Peyer's patch (tissue), 4 donors: ENCODE measurements around the gene KIAA0040. TPM values are rescaled to one million over a fixed set of nuclear protein-coding genes. Genes with fewer than 3 reads are reported as not detected.

ENCODE experiments used
- DNase-seq, 3 donors: peaks; one replicate each; pipeline ENCODE4 v3.0.0-alpha.2; 2017 to 2019
- H3K27ac ChIP-seq, 4 donors: fragments of 200-600 bp; sonication (generic); one replicate each; pipeline ENCODE4 v1.5.1; 2016 to 2019
- H3K27me3 ChIP-seq, 2 donors: fragments of 200-600 bp; sonication (generic); one replicate each; pipeline ENCODE4 v1.5.1; 2019
- H3K36me3 ChIP-seq, 3 donors: fragments of 200-600 bp; sonication (generic); one replicate each; pipeline ENCODE4 v1.5.1; 2016 to 2019
- H3K4me1 ChIP-seq, 4 donors: fragments of 200-600 bp; sonication (generic); one replicate each; pipeline ENCODE4 v1.5.1; 2016 to 2019
- H3K4me3 ChIP-seq, 4 donors: fragments of 200-600 bp; sonication (generic); 1 replicate in 3 of 4; 2 replicates in 1 of 4; pipeline ENCODE4 v1.5.1; 2016 to 2019; ENCODE audit warnings: mild to moderate bottlenecking in 1 of 4
- H3K9me3 ChIP-seq, 4 donors: fragments of 200-600 bp; sonication (generic); one replicate each; pipeline ENCODE4 v1.5.1; 2016 to 2019; ENCODE audit warnings: mild to moderate bottlenecking in 1 of 4
- CTCF ChIP-seq, 6 experiments: fragments of 450-650 bp in 4 of 6; fragments of 200-600 bp in 2 of 6; sonication (generic) in 1 of 6; IDR thresholded peaks; one replicate each; pipeline ENCODE4 v1.5.1; 2017 to 2019; ENCODE audit warnings: antibody characterized with exemption in 6 of 6, mild to moderate bottlenecking in 3 of 6, moderate library complexity in 1 of 6
- POLR2A ChIP-seq, 2 donors: fragments of 450-650 bp; IDR thresholded peaks; one replicate each; pipeline ENCODE4 v1.5.1; 2017; ENCODE audit warnings: antibody characterized with exemption in 2 of 2, mild to moderate bottlenecking in 2 of 2, moderate library complexity in 2 of 2
- total RNA-seq, 4 donors: library from RNA; depleted of rRNA; stranded (reverse); fragments of >200 nt; gene quantifications; one replicate each; pipeline ENCODE4 v1.1.0, GENCODE V29; 2016

KIAA0040 gene
- total RNA-seq, 4 donors from 2014 or later, result 9.7 to 52.8 (median 10.3) TPM

GRCh38 chr1:175222296-175222938 is 29.8 kb upstream of the KIAA0040 start:
- DNase-seq, result no peak
- TF ChIP-seq CTCF (IDR thresholded peaks at IDR 0.05) (no peak), POLR2A (IDR thresholded peaks at IDR 0.05) (no peak)
- Histone ChIP-seq H3K36me3 (no peaks in the 10 kb centered on the region), H3K9me3 (no peaks in the 10 kb centered on the region), H3K27ac (no peak overlapping the region), H3K27me3 (no peaks in the 10 kb centered on the region), H3K4me1 (peaks cover 0 to 7% (median 0%) of the 10 kb centered on the region in 4 donors), H3K4me3 (no peak overlapping the region)

GRCh38 chr1:175221557-175222175 is 29.1 kb upstream of the KIAA0040 start:
- no peaks in the 10 kb centered on the region for H3K36me3 ChIP-seq
- H3K4me1 ChIP-seq, result peaks cover 0 to 7% (median 0%) of the 10 kb centered on the region in 4 donors
- no peaks in the 10 kb centered on the region for H3K27me3 ChIP-seq
- H3K9me3 ChIP-seq, result no peaks in the 10 kb centered on the region
- TF ChIP-seq CTCF (IDR thresholded peaks at IDR 0.05) (peak in 4 of 6 experiments; percentile 8 to 51 (median 46)), POLR2A (IDR thresholded peaks at IDR 0.05) (no peak)
- peak overlapping the region in 1 of 4 donors; percentile 28 for H3K27ac ChIP-seq
- DNase-seq, result no peak
- H3K4me3 ChIP-seq, result no peak overlapping the region

- H3K36me3 ChIP-seq, result no peaks in the 10 kb centered on the region
- peaks cover 0 to 7% (median 0%) of the 10 kb centered on the region in 4 donors for H3K4me1 ChIP-seq
- TF ChIP-seq POLR2A (IDR thresholded peaks at IDR 0.05), result no peak
- DNase-seq, result no peak
- no peak overlapping the region for H3K4me3 ChIP-seq
- H3K9me3 ChIP-seq, result no peaks in the 10 kb centered on the region
- H3K27me3 ChIP-seq, result no peaks in the 10 kb centered on the region
- peak overlapping the region in 1 of 4 donors; percentile 28 for H3K27ac ChIP-seq
Measured at GRCh38 chr1:175220853-175221556, 28.4 kb upstream of the KIAA0040 start.

GRCh38 chr1:175219774-175220173 is 27.2 kb upstream of the KIAA0040 start:
- Histone ChIP-seq H3K4me3 (no peak overlapping the region), H3K4me1 (peaks cover 0 to 7% (median 0%) of the 10 kb centered on the region in 4 donors), H3K36me3 (no peaks in the 10 kb centered on the region), H3K9me3 (no peaks in the 10 kb centered on the region), H3K27ac (no peak overlapping the region), H3K27me3 (no peaks in the 10 kb centered on the region)
- no peak for DNase-seq
- TF ChIP-seq CTCF (IDR thresholded peaks at IDR 0.05) (no peak), POLR2A (IDR thresholded peaks at IDR 0.05) (no peak)

GRCh38 chr1:175218786-175219434 is 26.3 kb upstream of the KIAA0040 start:
- no peak for TF ChIP-seq POLR2A (IDR thresholded peaks at IDR 0.05)
- no peak for TF ChIP-seq CTCF (IDR thresholded peaks at IDR 0.05)
- DNase-seq, result peak in 1 of 3 donors; percentile 61
- peaks cover 0 to 7% (median 0%) of the 10 kb centered on the region in 4 donors for H3K4me1 ChIP-seq
- H3K27ac ChIP-seq, result no peak overlapping the region
- H3K27me3 ChIP-seq, result no peaks in the 10 kb centered on the region
- H3K4me3 ChIP-seq, result no peak overlapping the region
- no peaks in the 10 kb centered on the region for H3K36me3 ChIP-seq
- H3K9me3 ChIP-seq, result no peaks in the 10 kb centered on the region
